ENCODE measurements around the gene GRM8. TPM values are rescaled to one million over a fixed set of nuclear protein-coding genes. Genes with fewer than 3 reads are reported as not detected.

The GRM8 gene
- total and polyA plus RNA-seq, 8 donors, result 0.11 to 1.2 (median 0.89) TPM

DNA sequence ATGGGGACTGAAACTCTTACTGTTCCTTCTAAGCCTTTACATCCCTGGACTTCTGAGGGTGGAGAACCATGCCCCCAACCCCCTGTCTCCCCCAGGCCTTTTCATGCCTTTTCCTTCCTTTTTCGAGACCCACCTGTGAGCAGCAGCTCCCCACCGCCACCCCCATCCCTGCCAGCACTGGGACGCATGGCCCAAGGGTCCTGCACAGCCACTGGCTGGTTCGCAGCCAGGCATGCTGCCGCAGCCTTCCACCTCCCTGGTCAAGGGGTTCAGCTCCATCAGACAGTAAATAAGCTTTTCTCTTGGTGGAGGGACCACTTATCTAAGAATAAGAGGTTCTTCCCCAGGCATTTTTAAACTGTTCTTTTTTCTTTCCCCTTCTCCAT lies 584.4 kb downstream of the GRM8 start:
- TF ChIP-seq, protein P1, sequence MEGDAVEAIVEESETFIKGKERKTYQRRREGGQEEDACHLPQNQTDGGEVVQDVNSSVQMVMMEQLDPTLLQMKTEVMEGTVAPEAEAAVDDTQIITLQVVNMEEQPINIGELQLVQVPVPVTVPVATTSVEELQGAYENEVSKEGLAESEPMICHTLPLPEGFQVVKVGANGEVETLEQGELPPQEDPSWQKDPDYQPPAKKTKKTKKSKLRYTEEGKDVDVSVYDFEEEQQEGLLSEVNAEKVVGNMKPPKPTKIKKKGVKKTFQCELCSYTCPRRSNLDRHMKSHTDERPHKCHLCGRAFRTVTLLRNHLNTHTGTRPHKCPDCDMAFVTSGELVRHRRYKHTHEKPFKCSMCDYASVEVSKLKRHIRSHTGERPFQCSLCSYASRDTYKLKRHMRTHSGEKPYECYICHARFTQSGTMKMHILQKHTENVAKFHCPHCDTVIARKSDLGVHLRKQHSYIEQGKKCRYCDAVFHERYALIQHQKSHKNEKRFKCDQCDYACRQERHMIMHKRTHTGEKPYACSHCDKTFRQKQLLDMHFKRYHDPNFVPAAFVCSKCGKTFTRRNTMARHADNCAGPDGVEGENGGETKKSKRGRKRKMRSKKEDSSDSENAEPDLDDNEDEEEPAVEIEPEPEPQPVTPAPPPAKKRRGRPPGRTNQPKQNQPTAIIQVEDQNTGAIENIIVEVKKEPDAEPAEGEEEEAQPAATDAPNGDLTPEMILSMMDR (IDR thresholded peaks at IDR 0.05), result no peak
- DNase-seq (no peak), FAIRE-seq (no peak), ATAC-seq (no peak)
- no peak overlapping the region for H3K4me3 ChIP-seq
- H3K4me1 ChIP-seq, result no peaks in the 10 kb centered on the region
- no peak overlapping the region for H3K27ac ChIP-seq
- H3K36me3 ChIP-seq, result no peaks in the 10 kb centered on the region
- H3K9me3 ChIP-seq, result no peaks in the 10 kb centered on the region
- intact Hi-C loops (cut with DNase I), result no loop called here
- H3K27me3 ChIP-seq, result no peaks in the 10 kb centered on the region
- WGBS, 2 donors, result 86 to 100% methylated on average over 5 of the region's 5 CpGs

- Histone ChIP-seq H3K9me3 (no peaks in the 10 kb centered on the region), H3K4me1 (no peaks in the 10 kb centered on the region), H3K27me3 (no peaks in the 10 kb centered on the region), H3K36me3 (no peaks in the 10 kb centered on the region), H3K4me3 (no peak overlapping the region), H3K27ac (no peak overlapping the region)
- no peak for ATAC-seq
- intact Hi-C loops (cut with DNase I), result no loop called here
- FAIRE-seq, result no peak
- TF ChIP-seq, protein P1 (IDR thresholded peaks at IDR 0.05), result no peak
- 83 to 94% methylated on average over 14 of the region's 14 CpGs for WGBS, 2 donors
- no peak for DNase-seq
Measured at GRCh38 chr7:126667742-126668366, 584.9 kb downstream of the GRM8 start.

GRCh38 chr7:126662856-126663255 lies 589.9 kb downstream of the GRM8 start:
- no peak for FAIRE-seq
- H3K9me3 ChIP-seq, result no peaks in the 10 kb centered on the region
- H3K4me1 ChIP-seq, result no peaks in the 10 kb centered on the region
- no peak overlapping the region for H3K4me3 ChIP-seq
- no peak overlapping the region for H3K27ac ChIP-seq
- 60 to 77% methylated on average over 4 of the region's 4 CpGs for WGBS, 2 donors
- H3K27me3 ChIP-seq, result no peaks in the 10 kb centered on the region
- intact Hi-C loops (cut with DNase I), result no loop called here
- TF ChIP-seq, protein P1 (IDR thresholded peaks at IDR 0.05), result no peak
- no peak for DNase-seq
- no peaks in the 10 kb centered on the region for H3K36me3 ChIP-seq
- ATAC-seq, result no peak

DNA sequence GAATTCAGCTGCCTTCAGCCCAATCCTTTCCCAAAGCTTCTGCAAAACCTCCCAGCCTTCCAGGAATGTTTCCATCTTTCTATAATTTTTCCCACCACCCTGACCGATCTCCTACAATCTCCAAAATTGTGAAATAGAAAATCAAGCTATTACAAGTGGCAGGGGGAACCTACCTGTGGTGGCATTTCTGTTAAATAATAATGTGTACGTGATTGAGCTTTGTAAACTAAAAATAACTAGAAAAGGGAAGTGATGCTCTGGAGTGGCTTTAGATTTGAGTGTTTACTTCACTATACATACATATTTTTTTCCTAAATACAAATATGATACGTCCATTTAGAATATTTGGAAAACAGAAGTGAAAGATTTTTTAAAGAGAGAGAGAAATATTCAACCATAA lies 593.6 kb downstream of the GRM8 start:
- ATAC-seq, result no peak
- no peaks in the 10 kb centered on the region for H3K9me3 ChIP-seq
- no peaks in the 10 kb centered on the region for H3K36me3 ChIP-seq
- intact Hi-C loops (cut with DNase I), result no loop called here
- no peak for DNase-seq
- TF ChIP-seq, protein P1 (IDR thresholded peaks at IDR 0.05), result no peak
- WGBS, 2 donors, result 50 to 74% methylated on average over 3 of the region's 3 CpGs
- no peak for FAIRE-seq
- H3K4me3 ChIP-seq, result no peak overlapping the region
- no peaks in the 10 kb centered on the region for H3K27me3 ChIP-seq
- no peak overlapping the region for H3K27ac ChIP-seq
- no peaks in the 10 kb centered on the region for H3K4me1 ChIP-seq

GRCh38 chr7:126658684-126659083 lies 594.1 kb downstream of the GRM8 start:
- Histone ChIP-seq H3K36me3 (no peaks in the 10 kb centered on the region), H3K27me3 (no peaks in the 10 kb centered on the region), H3K9me3 (no peaks in the 10 kb centered on the region), H3K27ac (no peak overlapping the region), H3K4me3 (no peak overlapping the region), H3K4me1 (no peaks in the 10 kb centered on the region)
- ATAC-seq, result no peak
- no peak for FAIRE-seq
- intact Hi-C loops (cut with DNase I), result no loop called here
- TF ChIP-seq, protein P1 (IDR thresholded peaks at IDR 0.05), result no peak
- no peak for DNase-seq
- WGBS, 2 donors, result 64 to 76% methylated on average over 16 of the region's 16 CpGs
